Keratinocyte (primary cell): Measurements from ENCODE around the gene MICU2.
"Not testable (repeated sequence)": the region's sequence is repeated elsewhere in the genome, so short reads cannot be mapped to it uniquely, and the experiment has no call there.

Source experiments
- CTCF ChIP-seq, 3 experiments: IDR thresholded peaks in 1 of 3; conservative IDR thresholded peaks in 1 of 3; optimal IDR thresholded peaks in 1 of 3; 2 replicates in 2 of 3; 3 replicates in 1 of 3; pipeline versions ENCODE3 to v1.5.1; 2011; ENCODE audit warnings: low read length in 3 of 3, mild to moderate bottlenecking in 3 of 3, moderate library complexity in 2 of 3, control low read depth in 1 of 3, inconsistent platforms in 1 of 3; ENCODE audit not compliant: insufficient read depth in 2 of 3; ENCODE audit errors: extremely low read depth in 1 of 3
- EZH2 ChIP-seq: IDR thresholded peaks from one replicate; pipeline ENCODE4 v1.6.1; 2012; ENCODE audit warnings: inconsistent platforms, mild to moderate bottlenecking, low read length, moderate library complexity

DNA sequence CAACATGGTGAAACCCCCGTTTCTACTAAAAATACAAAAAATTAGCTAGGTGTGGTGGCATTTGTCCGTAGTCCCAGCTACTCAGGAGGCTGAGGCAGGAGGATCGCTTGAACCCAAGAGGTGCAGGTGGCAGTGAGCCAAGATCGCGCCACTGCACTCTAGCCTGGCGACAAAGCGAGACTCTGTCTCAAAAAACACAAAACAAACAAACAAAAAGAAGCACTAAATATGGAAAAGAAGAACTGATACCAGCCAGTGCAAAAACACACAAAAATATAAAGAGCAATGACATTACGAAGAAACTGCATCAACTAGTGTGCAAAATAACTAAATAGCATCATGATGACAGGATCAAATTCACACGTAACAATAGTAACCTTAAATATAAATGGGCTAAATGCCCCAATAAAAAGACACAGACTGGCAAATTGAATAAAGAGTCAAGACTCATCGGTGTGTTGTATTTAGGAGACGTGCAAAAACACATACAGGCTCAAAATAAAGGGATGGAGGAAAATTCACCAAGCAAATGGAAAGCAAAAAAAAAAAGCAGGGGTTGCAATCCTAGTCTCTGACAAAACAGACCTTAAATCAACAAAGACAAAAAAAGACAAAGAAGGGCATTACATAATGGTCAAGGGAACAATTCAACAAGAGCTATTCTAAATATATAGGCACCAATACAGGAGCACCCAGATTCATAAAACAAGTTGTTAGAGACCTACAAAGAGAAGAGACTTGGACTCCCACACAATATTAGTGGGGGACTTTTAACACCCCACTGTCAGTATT is 13.1 kb downstream of the MICU2 start:
- TF ChIP-seq EZH2; CTCF (optimal IDR thresholded peaks at IDR 0.05 in 1 of 3, IDR thresholded peaks at IDR 0.05 in 1 of 3, conservative IDR thresholded peaks at IDR 0.05 in 1 of 3; ENCODE audit: extremely low read depth in 1 of 3, insufficient read depth in 2 of 3, low read length in 3 of 3): not testable (repeated sequence)
